Neural progenitor cell (in vitro differentiated cells): Measurements from ENCODE around the gene PGBD4.

Experiments
- CTCF ChIP-seq: fragments of 200-600 bp; sonication (generic); IDR thresholded peaks from 2 replicates; pipeline ENCODE4 v1.5.1; 2017; ENCODE audit warnings: antibody characterized with exemption, mild to moderate bottlenecking
- EZH2phosphoT487 ChIP-seq: fragments of 200-600 bp; sonication (generic); IDR thresholded peaks from 2 replicates; pipeline ENCODE4 v1.6.1; 2017; ENCODE audit warnings: antibody characterized with exemption

GRCh38 chr15:34065261-34065660 lies 36.6 kb upstream of the PGBD4 start:
- no peak for TF ChIP-seq EZH2phosphoT487
- no peak for TF ChIP-seq CTCF
